Activated naive CD8-positive, alpha-beta T cell treated with anti-CD3 and anti-CD28 coated beads for 36 hours (primary cell): ENCODE results near the gene MBD3L2B. TPM values are rescaled to one million over a fixed set of nuclear protein-coding genes. Genes with fewer than 3 reads are reported as not detected.
"Not testable (repeated sequence)": the region's sequence is repeated elsewhere in the genome, so short reads cannot be mapped to it uniquely, and the experiment has no call there.

Experiments
- DNase-seq: peaks from one replicate; pipeline ENCODE4 v3.0.0; 2021
- H3K27ac Mint-ChIP-seq: one replicate; pipeline ENCODE4 v1.8.0; 2022; ENCODE audit warnings: mild to moderate bottlenecking, moderate library complexity, mixed read lengths
- H3K27me3 Mint-ChIP-seq: one replicate; pipeline ENCODE4 v1.8.0; 2022; ENCODE audit warnings: mild to moderate bottlenecking, mixed read lengths
- H3K36me3 Mint-ChIP-seq: one replicate; pipeline ENCODE4 v1.8.0; 2021; ENCODE audit warnings: mild to moderate bottlenecking, mixed read lengths
- H3K4me1 Mint-ChIP-seq: one replicate; pipeline ENCODE4 v1.8.0; 2021; ENCODE audit warnings: mixed read lengths
- H3K4me3 Mint-ChIP-seq: one replicate; pipeline ENCODE4 v1.8.0; 2022; ENCODE audit warnings: mild to moderate bottlenecking, moderate library complexity, mixed read lengths
- H3K9me3 Mint-ChIP-seq: one replicate; pipeline ENCODE4 v1.8.0; 2022; ENCODE audit warnings: mixed read lengths
- total RNA-seq, 2 experiments: library from RNA; stranded (reverse); gene quantifications; one replicate each; pipeline ENCODE4 v1.2.3, GENCODE V29; 2021

MBD3L2B gene
- total RNA-seq, 2 experiments from 2014 or later: not detected

DNA sequence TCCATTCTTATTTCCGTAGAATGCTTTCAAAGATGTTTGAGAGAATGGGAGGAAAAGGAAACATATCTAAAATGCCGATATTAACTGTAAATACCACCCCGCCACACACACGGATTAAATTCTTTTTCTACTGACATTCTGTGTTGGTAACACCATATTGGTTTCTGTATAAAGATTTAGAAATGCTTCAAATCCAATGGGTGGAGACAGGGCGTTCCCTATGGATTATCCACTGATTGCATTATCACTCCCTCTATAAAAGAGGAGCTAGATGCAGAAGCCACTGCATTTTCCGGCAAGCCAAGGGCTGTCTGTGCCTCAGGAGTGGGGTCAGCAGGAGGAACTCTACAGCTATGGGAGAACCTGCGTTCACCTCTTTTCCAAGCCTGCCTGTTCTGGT lies 27.8 kb upstream of the MBD3L2B start, which contains the start of gene MBD3L2:
TSS of gene MBD3L2 (plus strand) at position 301 of the 400 bp plus-strand sequence. CDS start at position 354, 53 bp downstream.
- not testable (repeated sequence) for H3K27me3 Mint-ChIP-seq, H3K36me3 Mint-ChIP-seq, H3K9me3 Mint-ChIP-seq, H3K4me1 Mint-ChIP-seq, H3K4me3 Mint-ChIP-seq, DNase-seq, H3K27ac Mint-ChIP-seq

DNA sequence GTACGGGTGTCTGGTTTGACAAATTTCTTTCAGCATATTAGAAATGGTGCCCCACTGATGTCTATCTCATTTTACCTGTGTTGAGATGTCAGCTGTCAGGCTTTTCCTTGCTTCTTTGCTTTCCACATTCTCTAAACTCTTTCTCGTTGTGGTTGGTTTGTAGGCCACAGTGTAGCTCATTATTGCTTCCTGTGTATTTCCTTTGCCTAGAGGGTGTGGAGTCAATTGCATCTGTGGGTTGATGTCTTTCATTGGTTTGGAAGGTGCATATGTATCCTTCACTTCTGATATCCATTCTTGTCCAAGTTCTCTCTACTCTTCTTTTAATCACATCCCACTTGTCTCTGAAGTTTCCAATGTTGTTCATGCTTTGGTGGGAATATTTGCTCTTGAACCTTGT lies 20.3 kb upstream of the MBD3L2B start:
- not testable (repeated sequence) for H3K9me3 Mint-ChIP-seq, DNase-seq, H3K4me1 Mint-ChIP-seq, H3K27me3 Mint-ChIP-seq, H3K4me3 Mint-ChIP-seq, H3K27ac Mint-ChIP-seq, H3K36me3 Mint-ChIP-seq

DNA sequence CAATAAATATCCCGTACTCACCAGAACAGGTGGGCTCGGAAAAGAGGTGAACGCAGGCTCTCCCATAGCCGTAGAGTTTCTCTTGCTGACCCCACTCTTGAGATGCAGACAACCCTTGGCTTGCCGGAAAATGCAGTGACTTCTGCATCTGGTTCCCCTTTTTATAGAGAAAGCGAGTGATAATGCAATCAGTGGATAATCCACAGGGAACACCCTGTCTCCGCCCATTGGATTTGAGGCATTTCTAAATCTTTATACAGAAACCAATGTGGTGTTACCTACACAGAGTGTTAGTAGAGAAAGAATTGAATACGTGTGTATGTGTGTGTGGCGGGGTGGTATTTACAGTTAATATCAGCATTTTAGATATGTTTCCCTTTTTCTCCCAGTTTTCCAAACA lies 18.8 kb upstream of the MBD3L2B start, which contains the start of gene MBD3L4:
TSS of gene MBD3L4 (minus strand) at position 101 of the 400 bp plus-strand sequence. CDS start at position 66, 35 bp downstream.
- not testable (repeated sequence) for H3K27me3 Mint-ChIP-seq, H3K36me3 Mint-ChIP-seq, H3K4me1 Mint-ChIP-seq, H3K9me3 Mint-ChIP-seq, DNase-seq, H3K4me3 Mint-ChIP-seq, H3K27ac Mint-ChIP-seq

DNA sequence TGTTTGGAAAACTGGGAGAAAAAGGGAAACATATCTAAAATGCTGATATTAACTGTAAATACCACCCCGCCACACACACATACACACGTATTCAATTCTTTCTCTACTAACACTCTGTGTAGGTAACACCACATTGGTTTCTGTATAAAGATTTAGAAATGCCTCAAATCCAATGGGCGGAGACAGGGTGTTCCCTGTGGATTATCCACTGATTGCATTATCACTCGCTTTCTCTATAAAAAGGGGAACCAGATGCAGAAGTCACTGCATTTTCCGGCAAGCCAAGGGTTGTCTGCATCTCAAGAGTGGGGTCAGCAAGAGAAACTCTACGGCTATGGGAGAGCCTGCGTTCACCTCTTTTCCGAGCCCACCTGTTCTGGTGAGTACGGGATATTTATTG lies 9.0 kb upstream of the MBD3L2B start, which contains the start of gene MBD3L5:
TSS of gene MBD3L5 (plus strand) at position 301 of the 400 bp plus-strand sequence. CDS start at position 335, 34 bp downstream.
- DNase-seq, H3K4me3 Mint-ChIP-seq, H3K4me1 Mint-ChIP-seq, H3K27ac Mint-ChIP-seq, H3K9me3 Mint-ChIP-seq, H3K36me3 Mint-ChIP-seq, H3K27me3 Mint-ChIP-seq: not testable (repeated sequence)

DNA sequence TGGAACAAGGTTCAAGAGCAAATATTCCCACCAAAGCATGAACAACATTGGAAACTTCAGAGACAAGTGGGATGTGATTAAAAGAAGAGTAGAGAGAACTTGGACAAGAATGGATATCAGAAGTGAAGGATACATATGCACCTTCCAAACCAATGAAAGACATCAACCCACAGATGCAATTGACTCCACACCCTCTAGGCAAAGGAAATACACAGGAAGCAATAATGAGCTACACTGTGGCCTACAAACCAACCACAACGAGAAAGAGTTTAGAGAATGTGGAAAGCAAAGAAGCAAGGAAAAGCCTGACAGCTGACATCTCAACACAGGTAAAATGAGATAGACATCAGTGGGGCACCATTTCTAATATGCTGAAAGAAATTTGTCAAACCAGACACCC lies 7.6 kb upstream of the MBD3L2B start:
- not testable (repeated sequence) for H3K9me3 Mint-ChIP-seq, H3K27ac Mint-ChIP-seq, H3K27me3 Mint-ChIP-seq, H3K36me3 Mint-ChIP-seq, H3K4me3 Mint-ChIP-seq, DNase-seq, H3K4me1 Mint-ChIP-seq

DNA sequence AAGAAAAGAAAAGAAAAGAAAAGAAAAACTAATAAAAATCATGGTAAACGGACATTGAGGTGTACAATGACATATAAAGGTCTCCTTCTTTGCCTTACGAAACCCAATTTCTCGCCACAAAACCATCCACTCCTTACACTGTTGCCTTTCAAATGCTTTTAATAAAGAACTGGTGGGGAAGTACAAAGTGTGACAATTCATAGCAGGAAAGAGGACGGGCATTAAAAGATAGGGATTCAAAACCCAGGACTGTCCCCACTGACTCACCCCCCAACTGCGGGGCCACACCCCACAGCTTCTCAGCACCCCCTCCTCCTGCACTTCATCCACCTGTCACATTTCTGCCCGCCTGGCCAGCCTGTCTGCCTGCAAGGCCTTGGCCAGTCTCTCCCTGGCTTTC lies 2.4 kb downstream of the MBD3L2B start:
- Mint-ChIP-seq H3K36me3 (no peaks in the 10 kb centered on the region), H3K4me3 (no peak overlapping the region), H3K4me1 (peaks cover 2% of the 10 kb centered on the region), H3K27me3 (no peaks in the 10 kb centered on the region), H3K27ac (no peak overlapping the region), H3K9me3 (no peaks in the 10 kb centered on the region)
- no peak for DNase-seq

DNA sequence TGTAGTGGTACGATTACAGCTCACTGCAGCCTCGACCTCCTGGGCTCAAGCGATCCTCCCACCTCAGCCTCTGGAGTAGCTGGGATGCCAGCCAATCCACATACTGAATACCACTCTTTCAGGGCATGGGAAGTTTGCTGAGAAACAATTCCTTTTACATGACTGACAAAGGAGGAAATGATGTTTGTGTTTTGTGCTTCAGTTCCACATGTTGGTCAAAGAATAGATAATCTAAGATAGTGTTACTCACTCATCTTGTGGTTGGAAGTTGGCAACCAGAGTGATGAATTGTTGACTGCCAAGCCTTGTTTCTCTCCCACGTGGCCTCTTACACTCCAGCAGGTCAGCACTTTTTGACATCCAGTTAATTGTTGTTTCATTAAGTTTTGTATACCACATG lies 7.6 kb downstream of the MBD3L2B start:
- Mint-ChIP-seq H3K36me3 (no peaks in the 10 kb centered on the region), H3K27ac (no peak overlapping the region), H3K4me1 (peaks cover 31% of the 10 kb centered on the region), H3K4me3 (no peak overlapping the region), H3K9me3 (peaks cover 3% of the 10 kb centered on the region), H3K27me3 (no peaks in the 10 kb centered on the region)
- DNase-seq: no peak

DNA sequence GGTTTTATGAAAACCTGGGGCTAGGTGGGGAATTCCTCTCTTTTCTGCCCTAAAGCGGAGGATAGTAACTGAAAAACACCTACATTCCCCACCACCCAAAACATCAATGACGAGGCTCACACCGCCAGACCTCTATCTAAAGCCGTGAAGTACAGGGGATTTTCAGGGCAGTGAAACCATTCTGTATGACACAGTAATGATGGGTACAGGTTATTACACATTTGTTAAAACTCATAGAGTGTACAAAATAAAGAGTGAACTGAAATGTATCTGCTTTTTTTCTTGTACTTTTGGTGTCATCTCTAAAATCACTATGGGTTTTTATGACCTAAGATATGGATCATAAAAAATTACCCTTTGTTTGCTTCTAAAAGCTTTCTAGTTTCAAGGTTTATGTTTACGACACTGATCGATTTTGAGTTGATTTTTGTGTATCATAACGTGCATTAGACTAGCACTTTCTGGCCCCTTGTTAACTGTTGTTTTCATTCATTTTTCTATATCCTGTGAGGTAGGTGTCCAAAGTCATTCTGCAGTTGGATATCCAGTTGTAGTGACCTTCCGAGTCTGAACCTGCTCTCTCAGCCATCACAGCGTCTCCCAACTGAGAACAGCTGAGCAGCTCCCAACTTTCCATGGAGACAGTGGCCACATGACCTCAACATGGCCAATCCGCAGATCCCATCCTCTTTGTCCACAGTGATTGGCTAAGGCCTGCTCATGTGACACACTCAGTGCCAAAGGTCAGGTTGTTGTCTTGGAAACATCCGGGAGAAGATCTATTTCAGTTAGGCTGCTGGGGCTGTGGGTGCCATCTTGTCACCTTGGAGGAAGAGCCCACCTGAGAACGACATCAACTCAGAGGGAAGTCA lies 10.3 kb downstream of the MBD3L2B start:
- Mint-ChIP-seq H3K27ac (no peak overlapping the region), H3K4me1 (peaks cover 40% of the 10 kb centered on the region), H3K36me3 (no peaks in the 10 kb centered on the region), H3K9me3 (peaks cover 6% of the 10 kb centered on the region), H3K27me3 (no peaks in the 10 kb centered on the region), H3K4me3 (no peak overlapping the region)
- DNase-seq: no peak

DNA sequence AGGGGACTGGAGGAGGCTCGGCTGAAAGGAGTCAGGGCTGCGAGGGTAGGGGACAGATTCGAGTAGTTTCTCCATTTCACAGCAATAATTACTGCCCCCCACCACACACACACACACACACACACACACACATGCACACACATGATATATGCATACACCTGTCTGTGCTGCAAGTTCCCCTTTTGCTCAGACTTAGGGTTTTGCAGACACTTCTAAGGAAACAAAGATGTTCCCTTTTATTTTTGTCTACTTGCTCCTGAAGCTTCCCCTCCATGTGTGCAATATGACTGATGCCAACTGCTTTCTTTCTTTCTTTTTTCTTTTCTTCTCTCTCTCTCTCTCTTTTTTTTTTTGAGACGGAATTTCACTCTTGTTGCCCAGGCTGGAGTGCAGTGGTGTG lies 13.4 kb downstream of the MBD3L2B start:
- peaks cover 39% of the 10 kb centered on the region for H3K4me1 Mint-ChIP-seq

DNA sequence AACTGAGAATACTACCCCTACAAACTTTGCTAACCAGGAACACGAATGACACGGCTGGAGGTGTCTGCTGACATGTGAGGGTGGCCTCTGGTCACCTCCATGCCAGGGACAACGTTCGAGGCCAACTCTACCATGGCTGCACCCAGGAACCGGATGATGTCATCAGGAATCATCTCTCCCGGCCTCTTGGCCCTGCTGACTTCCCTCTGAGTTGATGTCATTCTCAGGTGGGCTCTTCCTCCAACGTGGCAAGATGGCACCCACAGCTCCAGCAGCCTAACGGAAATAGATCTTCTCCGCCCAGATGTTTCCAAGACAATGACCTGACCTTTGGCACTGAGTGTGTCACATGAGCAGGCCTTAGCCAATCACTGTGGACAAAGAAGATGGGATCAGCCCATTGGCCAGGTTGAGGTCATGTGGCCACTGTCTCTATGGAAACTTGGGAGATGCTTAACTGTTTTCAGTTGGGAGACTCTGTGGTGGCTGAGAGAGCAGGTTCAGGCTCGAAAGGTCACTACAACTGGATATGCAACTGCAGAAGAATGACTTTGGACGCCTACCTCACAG lies 15.0 kb downstream of the MBD3L2B start:
- H3K4me1 Mint-ChIP-seq: peaks cover 36% of the 10 kb centered on the region
- no peaks in the 10 kb centered on the region for H3K36me3 Mint-ChIP-seq
- peaks cover 4% of the 10 kb centered on the region for H3K9me3 Mint-ChIP-seq
- H3K4me3 Mint-ChIP-seq: no peak overlapping the region
- no peak for DNase-seq
- no peaks in the 10 kb centered on the region for H3K27me3 Mint-ChIP-seq
- no peak overlapping the region for H3K27ac Mint-ChIP-seq

More for the DNA sequence above, 13.4 kb downstream of the MBD3L2B start:
- H3K9me3 Mint-ChIP-seq: peaks cover 6% of the 10 kb centered on the region
- no peak overlapping the region for H3K4me3 Mint-ChIP-seq
- no peaks in the 10 kb centered on the region for H3K36me3 Mint-ChIP-seq
- DNase-seq: no peak
- H3K27ac Mint-ChIP-seq: no peak overlapping the region
- no peaks in the 10 kb centered on the region for H3K27me3 Mint-ChIP-seq

DNA sequence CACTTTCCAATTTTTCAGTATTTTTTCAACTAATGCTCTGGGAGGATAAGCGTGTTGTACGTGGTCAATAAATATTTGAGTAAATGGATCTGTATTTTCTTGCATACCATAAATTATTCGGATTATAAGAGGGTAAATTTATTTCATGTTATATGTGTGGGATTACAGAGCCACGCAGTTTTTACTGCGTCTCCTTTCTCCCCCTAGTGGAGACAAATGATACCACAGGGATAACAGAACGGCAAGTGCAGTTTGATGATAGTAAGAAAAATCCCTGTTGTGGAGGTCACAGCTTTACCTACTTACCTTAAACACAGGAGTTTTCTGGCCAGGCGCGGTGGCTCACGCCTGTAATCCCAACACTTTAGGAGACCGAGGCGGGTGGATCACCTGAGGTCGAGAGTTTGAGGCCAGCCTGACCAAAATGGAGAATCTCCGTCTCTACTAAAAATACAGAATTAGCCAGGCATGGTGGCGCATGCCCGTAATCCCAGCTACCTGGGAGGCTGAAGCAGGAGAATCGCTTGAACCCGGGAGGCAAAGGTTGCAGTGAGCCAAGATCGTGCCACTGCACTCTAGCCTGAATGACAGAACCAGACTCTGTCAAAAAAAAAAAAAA lies 16.8 kb downstream of the MBD3L2B start:
- H3K36me3 Mint-ChIP-seq: no peaks in the 10 kb centered on the region
- H3K27me3 Mint-ChIP-seq: no peaks in the 10 kb centered on the region
- no peak overlapping the region for H3K27ac Mint-ChIP-seq
- H3K4me3 Mint-ChIP-seq: no peak overlapping the region
- peak; percentile 14 for DNase-seq
- peaks cover 23% of the 10 kb centered on the region for H3K4me1 Mint-ChIP-seq
- H3K9me3 Mint-ChIP-seq: peaks cover 2% of the 10 kb centered on the region

DNA sequence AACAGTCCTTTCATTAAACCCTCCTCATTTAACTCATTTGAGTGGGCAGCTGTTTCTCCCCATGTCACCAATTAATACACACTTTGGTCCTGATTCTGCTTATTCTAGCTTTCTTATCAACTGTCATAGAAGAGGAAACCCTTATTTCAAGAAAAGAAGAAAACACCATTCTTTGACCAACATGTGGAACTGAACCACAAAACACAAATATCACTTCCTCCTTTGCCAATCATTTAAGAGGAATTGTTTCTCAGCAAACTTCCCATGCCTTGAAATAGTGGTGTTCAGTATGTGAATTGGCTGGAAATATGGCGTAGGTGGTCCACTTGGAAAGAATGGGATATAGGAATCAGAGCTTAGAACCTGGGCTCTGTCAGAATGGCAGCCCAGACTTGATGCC lies 20.4 kb downstream of the MBD3L2B start:
- Mint-ChIP-seq H3K27me3 (no peaks in the 10 kb centered on the region), H3K4me3 (no peak overlapping the region), H3K9me3 (peaks cover 2% of the 10 kb centered on the region), H3K36me3 (no peaks in the 10 kb centered on the region), H3K4me1 (peaks cover 10% of the 10 kb centered on the region), H3K27ac (no peak overlapping the region)
- DNase-seq: no peak

DNA sequence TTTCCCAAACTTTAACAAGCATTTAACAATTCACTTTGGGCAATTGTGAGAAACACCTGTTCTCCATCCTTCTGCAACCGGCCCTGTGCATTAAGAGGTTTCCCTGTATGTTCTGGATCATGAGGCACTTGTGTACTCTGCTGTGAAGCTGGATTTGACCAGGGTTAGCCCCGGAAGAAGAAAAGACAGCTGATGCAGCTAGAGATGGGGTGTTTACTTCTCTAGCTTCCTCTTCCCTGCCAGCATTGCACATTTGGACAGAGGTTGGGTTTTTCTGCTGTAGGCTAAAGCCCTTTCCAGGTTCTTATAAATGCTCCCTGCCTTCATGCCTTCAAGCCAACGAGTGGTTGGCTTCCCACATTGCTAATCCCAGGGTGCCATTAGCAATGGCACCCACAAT lies 20.9 kb downstream of the MBD3L2B start:
- no peak for DNase-seq
- H3K4me3 Mint-ChIP-seq: no peak overlapping the region
- H3K27ac Mint-ChIP-seq: no peak overlapping the region
- peaks cover 4% of the 10 kb centered on the region for H3K9me3 Mint-ChIP-seq
- H3K36me3 Mint-ChIP-seq: peaks cover 2% of the 10 kb centered on the region
- peaks cover 10% of the 10 kb centered on the region for H3K4me1 Mint-ChIP-seq
- H3K27me3 Mint-ChIP-seq: no peaks in the 10 kb centered on the region

DNA sequence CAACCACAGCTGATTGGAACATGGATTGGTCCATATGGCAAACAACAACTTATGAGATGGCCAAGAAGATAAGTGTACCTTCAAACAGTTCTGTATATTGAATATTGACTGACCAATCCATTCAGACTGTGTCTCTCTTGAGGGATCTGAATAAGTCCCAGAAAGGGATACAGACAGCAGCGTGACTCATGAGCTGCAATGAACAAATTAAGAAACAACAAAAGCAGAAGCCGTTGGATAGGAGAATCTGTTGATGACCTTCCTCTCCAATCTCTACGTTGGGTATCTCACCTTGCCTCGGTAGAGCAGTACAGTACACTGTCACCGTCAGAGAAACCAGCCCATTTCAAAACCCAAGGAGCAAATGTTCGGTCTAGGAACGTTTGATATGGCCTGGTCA lies 21.3 kb downstream of the MBD3L2B start:
- Mint-ChIP-seq H3K4me1 (peaks cover 10% of the 10 kb centered on the region), H3K27ac (no peak overlapping the region), H3K9me3 (peaks cover 8% of the 10 kb centered on the region)

DNA sequence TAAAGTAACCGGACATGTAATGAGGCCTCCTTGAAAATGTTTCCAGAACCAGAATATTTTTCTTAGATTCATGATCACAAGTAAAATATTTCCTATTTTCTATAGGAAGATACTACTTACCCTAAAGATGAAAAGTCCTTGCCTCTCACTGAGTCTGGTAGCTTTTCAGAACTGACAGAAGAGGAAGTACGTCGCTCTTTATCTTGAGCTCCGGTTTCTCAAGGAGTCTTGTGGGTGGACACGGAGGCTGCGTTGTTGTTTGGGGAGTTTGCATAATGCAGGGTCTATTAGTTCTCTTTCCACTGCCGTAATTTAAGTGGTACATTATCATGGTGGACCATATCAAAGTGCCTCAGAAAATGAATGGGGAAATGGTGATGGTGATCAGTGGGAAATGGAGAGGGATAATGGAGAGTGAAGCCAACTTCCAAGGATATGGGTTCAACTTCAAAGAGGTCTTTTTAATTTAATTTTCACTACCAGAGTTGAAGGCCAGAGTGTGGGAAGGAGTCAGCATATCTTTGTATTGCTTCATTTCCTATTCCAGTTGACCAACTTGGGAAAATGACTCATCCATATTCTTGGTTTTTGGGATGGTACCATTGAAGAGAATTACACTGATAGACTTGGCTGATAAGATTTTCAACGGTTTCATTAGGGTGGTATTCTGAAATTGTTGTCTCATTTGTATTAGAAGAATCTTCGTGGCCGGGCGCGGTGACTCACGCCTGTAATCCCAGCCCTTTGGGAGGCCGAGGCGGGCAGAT lies 23.4 kb downstream of the MBD3L2B start:
- DNase-seq: no peak
- H3K27me3 Mint-ChIP-seq: no peaks in the 10 kb centered on the region
- H3K27ac Mint-ChIP-seq: no peak overlapping the region
- peaks cover 5% of the 10 kb centered on the region for H3K36me3 Mint-ChIP-seq
- peaks cover 10% of the 10 kb centered on the region for H3K9me3 Mint-ChIP-seq
- H3K4me1 Mint-ChIP-seq: peaks cover 4% of the 10 kb centered on the region
- no peak overlapping the region for H3K4me3 Mint-ChIP-seq

More for the DNA sequence above, 21.3 kb downstream of the MBD3L2B start:
- Mint-ChIP-seq H3K4me3 (no peak overlapping the region), H3K27me3 (no peaks in the 10 kb centered on the region), H3K36me3 (peaks cover 5% of the 10 kb centered on the region)
- no peak for DNase-seq
